SK-N-SH (cell line): ENCODE data around the gene SLC6A9. TPM values are rescaled to one million over a fixed set of nuclear protein-coding genes. Genes with fewer than 3 reads are reported as not detected.

Source experiments
- CTCF ChIA-PET: fragments of 300-600, 350-600 bp; formaldehyde crosslinking; extraction: SDS; loops from one replicate; lab custom pipeline; 2021; lab: Yijun Ruan, JAX
- POLR2A ChIA-PET: fragments of 350-600 bp; sonication (Branson Sonifier 250); formaldehyde crosslinking; extraction: SDS; loops from one replicate; lab custom pipeline; 2020; ENCODE audit warnings: antibody characterized with exemption, inconsistent platforms; lab: Yijun Ruan, JAX
- DNase-seq: peaks from one replicate; pipeline ENCODE4 v3.0.0; 2012
- H2AFZ ChIP-seq: fragments of 200-600 bp; sonication (generic); 2 replicates; pipeline ENCODE4 v1.8.1; 2016; ENCODE audit warnings: antibody characterized with exemption, mild to moderate bottlenecking, low read depth
- H3F3A ChIP-seq: fragments of 200-600 bp; sonication (generic); replicated peaks from 2 replicates; pipeline ENCODE3; 2016; ENCODE audit warnings: antibody characterized with exemption, mild to moderate bottlenecking; ENCODE audit not compliant: insufficient read depth
- H3K27ac ChIP-seq, 2 experiments: fragments of 200-500 bp in 1 of 2; fragments of 200-600 bp in 1 of 2; sonication (Bioruptor generic) in 1 of 2; sonication (generic), shearing (Covaris generic) in 1 of 2; 2 replicates each; pipeline versions ENCODE4 v1.5.1 to v1.6.1; 2014 to 2016; ENCODE audit warnings: low read depth in 2 of 2, inconsistent platforms in 1 of 2, low read length in 1 of 2, mild to moderate bottlenecking in 1 of 2, mixed read lengths in 1 of 2
- H3K27me3 ChIP-seq: fragments of 200-600 bp; sonication (generic), shearing (Covaris generic); 2 replicates; pipeline ENCODE4 v1.6.1; 2016; ENCODE audit warnings: mixed run types; ENCODE audit not compliant: insufficient read depth
- H3K36me3 ChIP-seq, 2 experiments: fragments of 200-500 bp in 1 of 2; fragments of 200-600 bp in 1 of 2; sonication (Bioruptor generic) in 1 of 2; sonication (generic) in 1 of 2; replicated peaks in 1 of 2; 2 replicates each; pipeline versions ENCODE3 to v1.5.1; 2014 to 2016; ENCODE audit warnings: low read length in 1 of 2, mild to moderate bottlenecking in 1 of 2; ENCODE audit not compliant: insufficient read depth in 2 of 2, control insufficient read depth in 1 of 2
- H3K4me1 ChIP-seq, 2 experiments: fragments of 200-500 bp in 1 of 2; fragments of 200-600 bp in 1 of 2; sonication (Bioruptor generic) in 1 of 2; sonication (generic), shearing (Covaris generic) in 1 of 2; 2 replicates each; pipeline versions ENCODE4 v1.5.1 to v1.6.1; 2014 to 2016; ENCODE audit warnings: low read depth in 1 of 2, low read length in 1 of 2, mixed run types in 1 of 2; ENCODE audit not compliant: insufficient read depth in 2 of 2, control insufficient read depth in 1 of 2
- H3K4me2 ChIP-seq: fragments of 200-600 bp; sonication (generic), shearing (Covaris generic); 2 replicates; pipeline ENCODE4 v1.6.1; 2017; ENCODE audit warnings: mixed run types
- H3K4me3 ChIP-seq, 2 experiments: fragments of 200-500 bp in 1 of 2; fragments of 200-600 bp in 1 of 2; sonication (Bioruptor generic) in 1 of 2; sonication (generic), shearing (Covaris generic) in 1 of 2; 2 replicates each; pipeline versions ENCODE4 v1.5.1 to v1.8.1; 2014 to 2016; ENCODE audit warnings: low read depth in 2 of 2, inconsistent platforms in 1 of 2, low read length in 1 of 2, mild to moderate bottlenecking in 1 of 2, mixed read lengths in 1 of 2, moderate library complexity in 1 of 2
- H3K79me2 ChIP-seq: fragments of 200-600 bp; sonication (generic); 2 replicates; pipeline ENCODE4 v1.8.1; 2017; ENCODE audit warnings: mild to moderate bottlenecking; ENCODE audit not compliant: insufficient read depth
- H3K9ac ChIP-seq: fragments of 200-600 bp; sonication (generic); 2 replicates; pipeline ENCODE4 v1.6.1; 2017; ENCODE audit warnings: mixed run types
- H3K9me2 ChIP-seq: fragments of 200-600 bp; sonication (generic); 2 replicates; pipeline ENCODE4 v1.6.1; 2017; ENCODE audit warnings: mixed run types
- H3K9me3 ChIP-seq: fragments of 200-600 bp; sonication (generic); 2 replicates; pipeline ENCODE4 v1.6.1; 2017; ENCODE audit warnings: mixed run types, mild to moderate bottlenecking, moderate library complexity
- H4K20me1 ChIP-seq: fragments of 200-600 bp; sonication (generic); 2 replicates; pipeline ENCODE4 v1.6.1; 2017; ENCODE audit warnings: mild to moderate bottlenecking, mixed run types; ENCODE audit not compliant: insufficient read depth
- CHD2 ChIP-seq: fragments of 150-350 bp; IDR thresholded peaks from 2 replicates; pipeline ENCODE4 v1.6.1; 2018; ENCODE audit warnings: low read length; ENCODE audit not compliant: partially characterized antibody
- CTCF ChIP-seq: fragments of 200-600 bp; sonication (generic); IDR thresholded peaks from 2 replicates; pipeline ENCODE4 v1.6.1; 2017; ENCODE audit warnings: antibody characterized with exemption, mild to moderate bottlenecking, moderate library complexity
- ELF1 ChIP-seq: IDR thresholded peaks from 2 replicates; pipeline ENCODE4 v1.4.0; 2012
- FOSL2 ChIP-seq: IDR thresholded peaks from 2 replicates; pipeline ENCODE4 v1.4.0; 2012; ENCODE audit warnings: low read depth, mild to moderate bottlenecking, moderate library complexity, borderline replicate concordance
- GATA2 ChIP-seq: sonication (generic); formaldehyde crosslinking; IDR thresholded peaks from 2 replicates; pipeline ENCODE4 v1.5.0; 2020; ENCODE audit warnings: mild to moderate bottlenecking, missing genetic modification reagents
- IRF3 ChIP-seq: fragments of 150-350 bp; IDR thresholded peaks from 2 replicates; pipeline ENCODE4 v1.6.1; 2016; ENCODE audit warnings: mild to moderate bottlenecking, low read depth, low read length
- POLR2AphosphoS5 ChIP-seq: IDR thresholded peaks from 2 replicates; pipeline ENCODE4 v1.6.1; 2012; ENCODE audit warnings: low read depth, low read length
- RAD21 ChIP-seq: IDR thresholded peaks from 2 replicates; pipeline ENCODE4 v1.6.1; 2012; ENCODE audit warnings: mild to moderate bottlenecking, low read length
- RFX5 ChIP-seq: IDR thresholded peaks from 2 replicates; pipeline ENCODE4 v1.6.1; 2012; ENCODE audit warnings: mild to moderate bottlenecking, improper control_type of control experiment, low read length
- SMC3 ChIP-seq: IDR thresholded peaks from 2 replicates; pipeline ENCODE4 v1.6.1; 2012; ENCODE audit warnings: low read depth, low read length, improper control_type of control experiment
- TEAD4 ChIP-seq: IDR thresholded peaks from 2 replicates; pipeline ENCODE4 v1.4.0; 2012; ENCODE audit warnings: mild to moderate bottlenecking, borderline replicate concordance; ENCODE audit not compliant: insufficient read depth
- YY1 ChIP-seq: IDR thresholded peaks from 2 replicates; pipeline ENCODE4 v1.4.0; 2012; ENCODE audit warnings: low read depth, mild to moderate bottlenecking
- ZBTB33 ChIP-seq: IDR thresholded peaks from 2 replicates; pipeline ENCODE4 v1.4.0; 2012; ENCODE audit warnings: low read depth, borderline replicate concordance
- WGBS: methylation state at CpG from one replicate; pipeline ENCODE4 v1.1.6; 2017; ENCODE audit warnings: low lambda C conversion rate; 5-methylcytosine and 5-hydroxymethylcytosine counted together
- polyA plus RNA-seq, 3 experiments: library from polyadenylated mRNA; depleted of rRNA; stranded (reverse); fragments of >200 nt; gene quantifications; 2 replicates each; pipeline ENCODE4 v1.2.3, GENCODE V29; 2012

The SLC6A9 gene
- polyA plus RNA-seq, 1 of the 3 experiments (the other 2 are of a cell fraction), result 3.9 TPM

- Histone ChIP-seq H3K79me2 (no peaks in the 10 kb centered on the region), H3K9ac (no peak overlapping the region), H3K4me3 (no peak overlapping the region), H3K27me3 (no peaks in the 10 kb centered on the region), H3K36me3 (peaks cover 3 to 59% of the 10 kb centered on the region in 2 experiments), H3F3A (no peaks in the 10 kb centered on the region), H3K9me2 (no peaks in the 10 kb centered on the region), H3K9me3 (no peaks in the 10 kb centered on the region), H3K27ac (no peak overlapping the region), H3K4me1 (peaks cover 0 to 4% of the 10 kb centered on the region in 2 experiments; a peak in 1 of 4 replicates), H3K4me2 (no peak overlapping the region), H4K20me1 (no peaks in the 10 kb centered on the region), H2AFZ (no peak overlapping the region)
- ChIA-PET POLR2A (interaction anchor here (0.7 kb wide), 1 partner anchor 10 kb away, joined by 3 read pairs; no protein-coding TSS in a partner anchor), CTCF (interaction anchor here (0.7 to 2.2 kb wide), 3 partner anchors 21 to 194 kb away, joined by 3 to 7 read pairs (median 6); no protein-coding TSS in a partner anchor)
- TF ChIP-seq TEAD4 (no peak), RFX5 (no peak), FOSL2 (no peak), CHD2 (no peak), RAD21 (no peak), ZBTB33 (no peak), CTCF (no peak), YY1 (no peak), SMC3 (no peak)
- WGBS, result 92% methylated on average over 7 of the region's 7 CpGs
- DNase-seq, result no peak
These were observed 73.7 kb downstream of the SLC6A9 start for GRCh38 chr1:43957407-43958040.

- 97% methylated on average over 4 of the region's 8 CpGs for WGBS
- Histone ChIP-seq H3K4me2 (no peak overlapping the region), H3K4me1 (peaks cover 0 to 5% of the 10 kb centered on the region in 2 experiments; a peak in 1 of 4 replicates), H3K27ac (no peak overlapping the region), H4K20me1 (peaks cover 6% of the 10 kb centered on the region; the same call in 1 of the 2 replicates), H3K4me3 (no peak overlapping the region), H3K36me3 (peaks cover 3 to 50% of the 10 kb centered on the region in 2 experiments), H3F3A (no peaks in the 10 kb centered on the region), H3K9ac (no peak overlapping the region)
- no peak for DNase-seq
- TF ChIP-seq POLR2AphosphoS5, result no peak
- TF ChIP-seq ELF1, result no peak
- no peak for TF ChIP-seq IRF3
- no peak for TF ChIP-seq GATA2
- TF ChIP-seq, all 33 proteins: peak for 0
- ChIA-PET CTCF (interaction anchor here (1.3 to 2.2 kb wide), 3 partner anchors 9 to 193 kb away, joined by 4 to 8 read pairs (median 4); partner anchors contain the start of gene IPO13), POLR2A (no interaction called here)
- no peak overlapping the region for H2AFZ ChIP-seq
- H3K9me2 ChIP-seq, result no peaks in the 10 kb centered on the region
- no peaks in the 10 kb centered on the region for H3K27me3 ChIP-seq
- H3K79me2 ChIP-seq, result no peaks in the 10 kb centered on the region; the same call in 1 of the 2 replicates
- no peaks in the 10 kb centered on the region for H3K9me3 ChIP-seq
These were observed 75.0 kb downstream of the SLC6A9 start for GRCh38 chr1:43956234-43956633.
